Hematopoietic multipotent progenitor cell (in vitro differentiated cells): ENCODE data around the gene MED14. TPM values are rescaled to one million over a fixed set of nuclear protein-coding genes. Genes with fewer than 3 reads are reported as not detected.
"Not testable (repeated sequence)": the region's sequence is repeated elsewhere in the genome, so short reads cannot be mapped to it uniquely, and the experiment has no call there.

Experiments used
- DNase-seq, 3 donors: peaks; one replicate each; pipeline ENCODE4 v3.0.0-alpha.2; 2011 to 2015; ENCODE audit warnings: low read depth in 2 of 3, low spot score in 2 of 3
- total RNA-seq: library from RNA; depleted of rRNA; stranded (reverse); fragments of >200 nt; gene quantifications from one replicate; pipeline ENCODE4 v1.2.3, GENCODE V29; 2012

Gene MED14
- 19.7 TPM for total RNA-seq

DNA sequence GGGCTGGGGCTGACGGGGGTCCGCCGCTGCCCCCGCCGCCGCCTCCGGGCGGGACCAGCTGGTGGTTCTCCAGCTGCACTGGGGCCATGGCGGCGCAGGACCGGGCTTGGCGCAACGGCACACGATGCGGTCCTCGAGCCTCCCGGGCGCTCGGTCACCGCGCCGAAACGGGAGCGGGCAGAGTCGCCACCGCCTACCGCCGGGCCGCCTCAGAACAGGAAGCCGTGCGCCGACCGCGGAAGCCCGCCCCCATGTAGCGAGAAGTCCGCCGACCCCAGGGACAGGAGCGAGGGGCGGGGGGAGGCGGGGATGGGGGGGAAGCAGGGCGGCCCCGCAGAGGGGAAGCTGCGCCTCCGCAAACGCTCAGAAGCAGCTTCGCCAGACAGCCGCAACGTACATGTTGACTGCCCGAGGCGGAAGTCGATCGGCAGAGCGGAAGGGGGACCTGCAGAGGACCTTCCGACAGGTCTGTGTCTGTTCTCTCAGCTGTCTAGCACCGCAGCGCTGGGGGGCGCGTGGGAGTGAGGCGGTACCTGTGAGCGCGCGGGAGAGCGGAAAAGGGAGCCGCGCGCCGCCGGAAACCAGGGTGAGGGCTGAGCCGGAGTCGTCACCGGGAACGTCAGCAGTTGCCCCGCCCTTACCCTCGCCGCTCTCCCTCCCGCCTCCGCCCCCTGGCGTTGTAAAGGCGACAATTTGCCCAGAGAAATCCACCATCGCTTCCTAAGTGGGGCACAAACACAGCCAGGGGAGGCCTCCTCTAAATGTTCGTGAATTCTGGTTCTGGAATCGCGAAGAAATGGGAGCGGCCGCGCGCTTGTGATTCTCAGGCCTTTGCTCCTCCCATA lies at the start of gene MED14:
MED14 (minus strand) TSS at position 218 of the 845 bp plus-strand sequence; CDS start at position 88, 130 bp downstream.
- peak; percentile 92 to 93 (median 93) for DNase-seq

DNA sequence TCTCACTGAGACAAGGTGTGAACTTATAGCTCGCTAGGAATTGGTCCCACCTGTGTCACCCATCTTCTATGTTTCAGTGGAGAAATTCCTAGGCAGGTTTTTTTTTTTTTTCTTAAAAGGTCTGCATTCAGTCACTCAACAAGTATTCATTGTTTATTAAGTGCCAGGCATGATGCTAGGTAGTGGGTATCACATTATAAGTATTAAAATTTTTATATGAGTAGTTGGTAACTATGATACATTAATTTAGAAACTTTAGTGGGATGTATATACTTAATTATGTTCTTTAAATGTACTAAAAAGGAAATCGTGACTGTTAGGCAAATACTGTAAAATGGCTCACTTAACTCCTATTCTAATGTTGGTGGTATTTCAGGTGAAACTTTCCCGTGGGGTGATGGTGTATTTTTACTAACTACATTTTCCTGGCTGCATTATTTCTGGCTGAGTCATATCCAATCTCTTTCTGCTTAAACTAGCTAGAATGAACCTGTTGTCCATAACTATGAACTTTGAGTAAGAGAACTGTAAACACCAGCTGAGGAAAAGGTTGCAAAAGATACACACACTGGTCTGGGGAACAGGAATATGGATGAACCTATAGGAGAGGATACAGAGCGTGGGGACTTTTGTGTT lies 49.3 kb upstream of the MED14 start:
- DNase-seq: no peak

- DNase-seq: not testable (repeated sequence)
These were observed 47.4 kb upstream of the MED14 start for GRCh38 chrX:40782644-40783259.

GRCh38 chrX:40780951-40781350 lies 45.6 kb upstream of the MED14 start:
- no peak for DNase-seq

DNA sequence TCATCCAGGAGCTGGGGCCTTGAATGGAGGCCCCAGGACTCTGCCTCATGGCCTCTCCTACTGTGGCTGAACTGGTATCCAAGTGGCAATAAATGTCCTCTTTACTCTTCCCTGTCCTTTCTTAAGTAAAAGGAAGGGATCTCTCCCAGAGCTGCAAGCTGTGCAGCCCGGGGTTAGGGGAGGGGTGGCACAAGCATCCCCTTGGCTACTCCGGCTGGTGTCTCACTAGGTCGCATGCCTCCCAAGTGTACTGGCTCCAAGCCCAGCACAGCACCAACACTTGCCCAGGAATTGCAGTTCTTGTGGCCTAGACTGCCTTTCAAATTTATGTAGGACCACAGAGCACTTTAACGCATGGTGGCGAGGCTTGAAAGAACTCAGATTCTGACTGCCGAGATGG lies 44.7 kb upstream of the MED14 start:
- DNase-seq: no peak

DNA sequence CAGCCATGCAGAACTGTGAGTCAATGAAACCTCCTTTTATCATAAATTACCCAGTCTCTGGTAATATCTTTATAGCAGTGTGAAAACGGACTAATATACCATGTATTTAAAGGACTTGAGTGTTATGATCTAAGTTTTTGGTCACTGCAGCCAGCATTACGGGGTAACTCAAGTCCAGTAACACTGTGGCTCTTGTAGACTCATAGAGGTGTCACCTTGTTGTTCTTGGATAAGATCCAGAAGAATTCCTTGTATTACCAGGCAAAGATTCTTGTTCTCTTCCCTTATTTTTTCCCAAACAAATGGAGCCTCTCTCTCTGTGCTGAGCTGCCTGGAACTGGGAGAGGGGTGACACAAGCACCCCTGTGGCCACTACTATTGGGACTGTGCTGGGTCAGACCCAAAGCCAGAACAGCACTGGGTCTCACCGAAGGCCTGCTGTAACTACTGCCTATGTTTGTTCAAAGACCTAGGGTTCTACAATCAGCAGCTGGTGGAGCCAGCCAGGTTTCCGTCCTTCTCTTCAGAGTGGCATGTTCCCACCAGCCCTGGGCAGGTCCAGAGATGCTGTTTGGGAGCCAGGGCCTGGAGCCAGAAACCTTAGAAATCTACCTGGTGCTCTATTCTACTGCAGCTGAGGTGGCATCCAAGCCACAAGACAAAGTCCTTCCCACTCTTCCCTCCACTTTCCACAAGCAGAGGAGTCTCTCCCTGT lies 43.7 kb upstream of the MED14 start:
- no peak for DNase-seq

DNA sequence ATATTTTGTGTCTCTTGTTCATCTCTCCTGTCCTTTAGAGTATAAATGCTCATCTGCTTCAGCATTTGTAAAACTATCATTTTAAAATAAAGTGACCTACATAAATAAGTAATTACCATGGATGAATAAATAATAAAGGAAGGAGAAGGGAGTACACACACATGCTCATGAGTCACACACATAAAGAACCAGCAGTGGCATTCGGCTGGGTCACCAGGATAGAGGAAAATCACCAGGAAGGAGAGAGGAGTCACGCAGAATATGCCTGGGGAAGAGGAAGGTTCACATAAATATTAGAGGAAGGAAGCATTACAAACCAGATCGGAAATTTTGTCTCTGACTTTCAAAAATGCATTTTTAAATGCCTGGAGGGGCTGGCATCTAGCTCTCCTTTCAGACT lies 38.5 kb upstream of the MED14 start:
- DNase-seq: peak in 1 of 3 donors; percentile 5

DNA sequence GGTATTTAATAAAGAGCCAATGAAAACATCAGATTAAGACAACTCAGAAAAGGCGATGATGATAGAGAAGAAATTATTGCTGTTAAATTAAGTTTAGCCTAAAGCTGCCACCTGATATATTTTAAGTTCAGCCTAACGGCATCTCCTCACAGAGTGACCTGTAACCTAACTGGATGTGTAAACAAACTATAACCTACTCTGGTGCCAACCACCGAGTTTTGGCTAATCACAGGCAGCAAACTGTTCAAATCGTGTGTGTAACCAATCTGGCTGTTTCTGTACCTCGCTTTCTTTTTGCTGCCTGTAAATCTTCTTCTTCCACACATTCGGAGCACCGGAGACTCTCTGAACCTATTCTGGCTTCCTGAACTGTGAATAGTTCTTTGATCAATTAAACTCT lies 37.8 kb upstream of the MED14 start:
- no peak for DNase-seq

DNA sequence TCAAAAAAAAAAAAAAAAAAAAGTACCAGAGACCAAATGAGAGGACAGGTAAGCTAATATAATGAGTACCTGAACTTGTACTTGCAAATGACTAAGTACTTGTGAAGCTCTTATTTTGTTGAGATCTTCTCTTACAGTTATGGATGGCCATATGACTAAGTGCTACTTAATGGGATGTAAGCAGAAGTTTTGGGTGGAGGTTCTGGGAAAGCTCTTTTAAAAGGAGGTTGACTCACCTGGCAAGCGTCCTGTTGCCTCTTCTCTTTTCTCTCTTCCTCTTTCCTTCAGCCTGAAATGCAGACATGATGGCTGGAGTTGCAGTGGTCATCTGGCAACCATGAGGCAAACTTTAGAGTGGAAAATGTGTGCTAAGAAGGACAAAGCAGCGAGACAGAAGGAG lies 36.9 kb upstream of the MED14 start:
- no peak for DNase-seq

- DNase-seq: no peak
These were observed 26.4 kb upstream of the MED14 start for GRCh38 chrX:40761762-40762161.

DNA sequence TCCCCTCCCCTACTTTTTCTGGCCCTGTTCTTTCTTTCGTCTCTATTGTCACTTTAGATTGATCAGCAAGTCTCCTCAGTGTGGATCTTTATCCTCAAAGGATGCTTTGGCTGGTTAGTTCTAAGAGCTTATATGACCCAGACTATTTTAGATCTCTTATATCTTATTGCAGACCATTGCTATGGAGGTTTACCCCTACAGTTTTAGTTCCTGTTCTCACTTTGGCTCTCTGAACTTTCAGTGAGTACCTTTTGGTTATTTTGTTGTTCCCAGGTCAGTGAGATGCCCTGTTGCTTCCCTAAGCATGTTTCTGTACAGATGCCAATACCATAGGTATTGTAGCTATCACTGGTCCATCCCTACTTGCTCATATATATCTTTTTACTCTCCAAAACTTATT lies 24.0 kb upstream of the MED14 start:
- DNase-seq: no peak

DNA sequence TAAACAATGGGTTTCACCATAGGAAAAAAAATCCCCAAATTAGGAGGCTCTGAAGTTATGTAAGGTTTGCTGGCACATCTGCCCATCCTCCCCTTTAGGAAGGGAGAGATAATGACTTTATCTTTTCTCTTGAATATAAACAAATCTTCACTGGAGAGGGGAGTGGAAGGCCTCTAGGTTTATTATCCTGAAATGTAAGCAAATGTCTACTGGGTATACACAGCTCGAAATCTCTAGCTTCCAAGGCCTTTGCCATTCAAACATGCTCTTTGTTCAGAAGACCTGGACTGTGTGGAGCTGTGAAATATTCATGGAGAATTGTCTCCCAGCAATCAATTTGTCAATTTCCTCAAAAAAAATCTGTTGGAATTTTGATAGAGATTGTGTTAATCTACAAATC lies 21.7 kb upstream of the MED14 start:
- DNase-seq: no peak

GRCh38 chrX:40755291-40756249 lies 20.2 kb upstream of the MED14 start:
- no peak for DNase-seq

GRCh38 chrX:40749681-40750494 lies 14.5 kb upstream of the MED14 start:
- no peak for DNase-seq

GRCh38 chrX:40748977-40749376 lies 13.6 kb upstream of the MED14 start:
- no peak for DNase-seq

- DNase-seq: peak in 1 of 3 donors; percentile 10
These were observed 11.2 kb upstream of the MED14 start for GRCh38 chrX:40746521-40746920.

GRCh38 chrX:40736170-40736505 lies 796 bp upstream of the MED14 start:
- DNase-seq: peak in 1 of 3 donors; percentile 5

- DNase-seq: peak in 1 of 3 donors; percentile 42
These were observed 394 bp downstream of the MED14 start for GRCh38 chrX:40734971-40735324.

DNA sequence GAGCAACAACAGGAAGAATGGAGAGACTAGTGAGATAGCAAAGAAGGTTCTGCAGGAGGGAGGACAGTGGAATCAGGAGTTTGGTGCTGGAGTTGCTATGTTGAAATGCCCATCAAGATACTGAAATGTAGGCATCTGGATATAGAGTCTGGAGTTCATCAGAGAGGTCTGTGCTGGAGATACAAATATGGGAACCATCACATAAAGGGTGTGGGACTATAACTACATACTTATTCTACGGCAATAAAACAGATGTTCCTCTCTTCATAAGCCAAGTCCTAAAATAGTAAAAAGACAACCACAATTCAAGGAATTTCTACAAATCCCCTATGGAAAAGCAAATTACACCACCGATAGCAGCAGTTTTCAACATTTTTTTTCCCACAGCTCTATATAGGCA lies 1.6 kb downstream of the MED14 start:
- DNase-seq: no peak
